Cardiac ventricle fibroblast (primary cell): ENCODE data around the gene OR5AC2. TPM values are rescaled to one million over a fixed set of nuclear protein-coding genes. Genes with fewer than 3 reads are reported as not detected.

Experiments
- total RNA-seq: library from RNA; depleted of rRNA; stranded (reverse); fragments of >200 nt; gene quantifications from 2 replicates; pipeline ENCODE4 v1.2.3, GENCODE V29; 2015

The OR5AC2 gene
- not detected in 2 replicates for total RNA-seq

GRCh38 chr3:98086873-98087272 is at the start of gene OR5AC2:
Gene OR5AC2 (plus strand): TSS chr3:98087173. CDS start chr3:98087173, 0 bp downstream.

GRCh38 chr3:98130421-98130820 is 43.4 kb downstream of the OR5AC2 start, which contains the start of gene OR5H1:
Gene OR5H1 (plus strand): TSS chr3:98130721. CDS start chr3:98132698, 1,977 bp downstream.

Other genes with a start within 250 kb of the OR5AC2 start
- 24.0 and 26.8 TPM in 2 replicates for gene RIOX2, start 114.7 kb upstream of the OR5AC2 start, total RNA-seq
- not detected in 2 replicates for gene GABRR3, start 51.9 kb upstream of the OR5AC2 start, total RNA-seq
- gene OR5H1, start 43.5 kb downstream of the OR5AC2 start, total RNA-seq, result not detected in 2 replicates
- not detected in 2 replicates for gene OR5H14, start 60.3 kb downstream of the OR5AC2 start, total RNA-seq
- gene OR5H15, start 79.5 kb downstream of the OR5AC2 start, total RNA-seq, result not detected in 2 replicates
- not detected in 2 replicates for gene OR5H6, start 177.1 kb downstream of the OR5AC2 start, total RNA-seq
- not detected in 2 replicates for gene OR5H2, start 195.3 kb downstream of the OR5AC2 start, total RNA-seq